Immature natural killer cell (primary cell): ENCODE measurements around the gene NOTCH4. TPM values are rescaled to one million over a fixed set of nuclear protein-coding genes. Genes with fewer than 3 reads are reported as not detected.
"Not testable (repeated sequence)": the region's sequence is repeated elsewhere in the genome, so short reads cannot be mapped to it uniquely, and the experiment has no call there.

ENCODE experiments used
- DNase-seq, 3 donors: peaks; one replicate each; pipeline ENCODE4 v3.0.0; 2022; ENCODE audit warnings: mixed read lengths in 1 of 3
- H3K27ac Mint-ChIP-seq, 6 donors: one replicate each; pipeline ENCODE4 v1.8.0; 2020; ENCODE audit warnings: mixed read lengths in 6 of 6, mild to moderate bottlenecking in 5 of 6, inconsistent platforms in 4 of 6, moderate library complexity in 3 of 6
- H3K27me3 Mint-ChIP-seq, 3 donors: one replicate each; pipeline ENCODE4 v1.8.0; 2020 to 2021; ENCODE audit warnings: low read depth in 3 of 3, mild to moderate bottlenecking in 3 of 3, mixed read lengths in 3 of 3, moderate library complexity in 3 of 3, inconsistent platforms in 1 of 3
- H3K36me3 Mint-ChIP-seq, 3 donors: one replicate each; pipeline ENCODE4 v1.8.0; 2020; ENCODE audit warnings: mixed read lengths in 3 of 3, inconsistent platforms in 2 of 3, mild to moderate bottlenecking in 2 of 3
- H3K4me1 Mint-ChIP-seq, 2 donors: one replicate each; pipeline ENCODE4 v1.8.0; 2020; ENCODE audit warnings: inconsistent platforms in 2 of 2, mild to moderate bottlenecking in 2 of 2, mixed read lengths in 2 of 2, moderate library complexity in 1 of 2
- H3K4me3 Mint-ChIP-seq, 5 donors: one replicate each; pipeline ENCODE4 v1.8.0; 2020; ENCODE audit warnings: mild to moderate bottlenecking in 5 of 5, mixed read lengths in 5 of 5, inconsistent platforms in 3 of 5, moderate library complexity in 3 of 5
- H3K9me3 Mint-ChIP-seq, 6 donors: one replicate each; pipeline ENCODE4 v1.8.0; 2020; ENCODE audit warnings: mild to moderate bottlenecking in 6 of 6, mixed read lengths in 6 of 6, inconsistent platforms in 4 of 6, moderate library complexity in 3 of 6
- polyA plus RNA-seq, 3 donors: library from polyadenylated mRNA; unstranded; fragments of 300-500 nt; fragmentation: Illumina TruSeq; gene quantifications; one replicate each; pipeline ENCODE4 v1.2.3, GENCODE V29; 2021

The NOTCH4 gene
- polyA plus RNA-seq, 3 donors from 2014 or later: 0.15 to 1.4 (median 1.2) TPM

DNA sequence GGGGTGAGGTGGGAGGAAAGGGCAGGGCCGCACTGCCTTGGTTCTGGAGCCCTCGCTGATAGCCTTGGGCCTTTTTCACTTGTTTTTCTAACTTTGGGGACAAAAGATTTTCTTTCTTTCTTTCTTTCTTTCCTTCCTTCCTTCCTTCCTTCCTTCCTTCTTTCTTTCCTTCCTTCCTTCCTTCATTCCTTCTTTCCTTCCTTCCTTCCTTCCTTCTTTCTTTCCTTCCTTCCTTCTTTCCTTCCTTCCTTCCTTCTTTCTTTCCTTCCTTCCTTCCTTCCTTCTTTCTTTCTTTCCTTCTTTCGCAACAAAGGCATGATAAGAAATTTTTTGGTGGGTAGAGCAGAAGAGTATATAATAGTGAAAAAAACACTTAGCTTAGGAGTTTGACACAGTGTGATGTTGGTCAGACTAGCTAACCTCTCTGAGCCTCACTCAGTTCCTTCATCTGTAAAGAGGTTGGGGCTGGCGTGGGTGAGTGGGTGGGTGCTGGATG, 18.5 kb upstream of the NOTCH4 start:
- peak overlapping the region in 1 of 6 donors; percentile 3 for H3K27ac Mint-ChIP-seq
- not testable (repeated sequence) for H3K27me3 Mint-ChIP-seq, H3K4me3 Mint-ChIP-seq, H3K9me3 Mint-ChIP-seq, H3K4me1 Mint-ChIP-seq, H3K36me3 Mint-ChIP-seq, DNase-seq

DNA sequence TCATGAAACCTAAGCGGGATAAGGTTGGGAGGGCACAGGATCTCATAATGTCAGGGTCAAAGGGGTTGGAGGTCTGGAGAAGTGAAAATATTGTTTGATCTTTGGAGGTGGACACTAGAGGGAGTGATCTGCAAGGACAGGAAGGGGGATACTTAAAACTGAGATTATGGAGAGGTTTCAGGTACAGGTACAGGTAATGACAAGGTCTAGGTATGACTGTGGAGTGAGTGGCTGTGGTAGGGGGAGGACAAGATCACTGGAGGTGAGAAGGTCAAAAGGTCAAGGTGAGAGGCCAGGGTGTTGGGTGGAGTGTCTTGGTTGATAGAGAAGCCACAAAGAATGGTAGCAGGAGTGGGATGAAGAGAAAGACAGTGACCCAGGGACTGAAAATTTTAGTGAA, 16.8 kb upstream of the NOTCH4 start:
- Mint-ChIP-seq H3K4me1 (peaks cover 9% of the 10 kb centered on the region in 2 donors), H3K4me3 (no peak overlapping the region), H3K27me3 (peaks cover 0 to 6% (median 6%) of the 10 kb centered on the region in 3 donors), H3K36me3 (peaks cover 0 to 6% (median 0%) of the 10 kb centered on the region in 3 donors), H3K27ac (peak overlapping the region in 1 of 6 donors; percentile 2), H3K9me3 (no peaks in the 10 kb centered on the region)
- no peak for DNase-seq

DNA sequence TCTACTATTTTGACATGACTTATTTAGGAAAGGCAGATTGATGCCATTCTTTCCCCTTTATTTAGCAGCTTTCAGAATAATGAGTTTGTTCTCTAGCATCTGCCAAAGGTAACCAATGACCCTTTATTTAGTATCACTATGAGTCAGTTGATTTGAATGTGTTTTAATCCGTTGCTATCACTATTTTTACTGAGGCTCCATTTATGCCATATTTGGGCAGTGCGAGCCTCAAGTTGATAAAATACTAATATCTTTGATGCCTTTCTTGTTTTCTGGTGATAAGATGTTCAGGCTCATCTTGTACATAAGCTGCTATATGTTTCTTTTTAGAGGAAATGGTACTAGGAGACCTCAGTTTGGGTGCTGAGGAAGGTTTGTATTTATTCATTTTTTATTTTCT, 15.6 kb upstream of the NOTCH4 start:
- DNase-seq: no peak
- H3K27me3 Mint-ChIP-seq: peaks cover 0 to 9% (median 6%) of the 10 kb centered on the region in 3 donors
- no peaks in the 10 kb centered on the region for H3K9me3 Mint-ChIP-seq
- no peaks in the 10 kb centered on the region for H3K36me3 Mint-ChIP-seq
- no peaks in the 10 kb centered on the region for H3K4me1 Mint-ChIP-seq
- no peak overlapping the region for H3K4me3 Mint-ChIP-seq
- no peak overlapping the region for H3K27ac Mint-ChIP-seq

DNA sequence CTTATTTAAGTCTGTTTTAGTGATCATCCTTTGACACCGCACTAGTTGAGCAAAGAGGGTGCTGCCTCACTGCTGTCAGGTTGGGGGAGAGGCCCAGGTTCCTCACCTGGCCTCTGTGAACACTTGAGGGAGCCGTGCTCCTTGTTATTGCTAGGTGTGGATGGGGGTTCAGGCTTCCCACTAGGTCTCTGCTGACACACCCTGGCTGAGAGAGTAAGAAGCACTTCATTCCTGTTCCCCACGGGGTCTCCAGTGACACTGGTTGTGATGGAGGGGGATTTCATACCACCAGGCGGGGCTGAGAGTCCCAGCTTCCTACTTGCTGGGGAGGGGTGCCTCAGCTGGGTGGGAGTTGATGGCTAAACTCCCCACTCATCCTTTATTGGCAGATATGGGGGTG, 11.1 kb upstream of the NOTCH4 start:
- Mint-ChIP-seq H3K27me3 (peaks cover 0 to 7% (median 3%) of the 10 kb centered on the region in 3 donors), H3K4me1 (no peaks in the 10 kb centered on the region), H3K9me3 (no peaks in the 10 kb centered on the region), H3K36me3 (no peaks in the 10 kb centered on the region), H3K4me3 (no peak overlapping the region), H3K27ac (peak overlapping the region in 1 of 6 donors; percentile 28)
- DNase-seq: no peak

DNA sequence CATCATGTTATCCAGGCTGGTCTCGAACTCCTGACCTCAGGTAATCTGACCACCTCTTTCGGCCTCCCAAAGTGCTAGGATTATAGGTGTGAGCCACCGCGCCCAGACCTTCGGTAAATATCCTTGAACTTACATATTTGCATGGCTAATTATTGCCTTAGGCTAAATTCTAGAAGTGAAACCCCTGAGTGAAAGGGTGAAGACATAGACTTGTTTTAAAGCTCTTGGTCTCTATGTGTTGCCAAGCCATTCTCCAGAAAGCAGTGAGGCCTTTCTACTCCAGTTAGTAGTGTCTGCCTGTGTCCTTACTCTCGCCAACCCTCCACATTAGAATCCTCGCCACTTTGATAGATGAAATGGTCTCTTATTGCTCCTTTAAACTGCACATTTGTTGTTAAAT, 2.6 kb upstream of the NOTCH4 start:
- peaks cover 0 to 11% (median 4%) of the 10 kb centered on the region in 3 donors for H3K27me3 Mint-ChIP-seq
- no peaks in the 10 kb centered on the region for H3K4me1 Mint-ChIP-seq
- no peak for DNase-seq
- peak overlapping the region in 1 of 6 donors; percentile 25 for H3K27ac Mint-ChIP-seq
- H3K4me3 Mint-ChIP-seq: no peak overlapping the region
- H3K36me3 Mint-ChIP-seq: no peaks in the 10 kb centered on the region
- H3K9me3 Mint-ChIP-seq: no peaks in the 10 kb centered on the region

DNA sequence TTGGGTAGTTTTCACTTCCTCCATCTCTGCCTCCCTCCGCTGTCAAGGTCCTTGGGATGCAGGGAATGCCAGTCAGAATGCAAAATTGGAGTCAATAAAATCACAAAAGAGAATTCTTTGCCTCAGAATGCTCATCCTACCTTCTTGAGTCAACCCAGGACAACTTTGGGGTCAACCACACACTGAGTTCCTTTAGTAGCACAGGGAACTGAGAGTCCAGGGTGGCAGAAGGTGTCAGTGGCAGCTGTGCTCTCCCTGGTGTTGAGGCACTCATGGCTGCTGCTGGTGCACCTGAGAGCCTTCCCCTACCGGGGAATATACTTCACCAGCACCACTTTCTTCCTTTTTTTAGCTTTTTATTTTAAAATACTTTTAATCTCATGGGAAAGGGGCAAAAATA, 829 bp upstream of the NOTCH4 start:
- H3K4me1 Mint-ChIP-seq: no peaks in the 10 kb centered on the region
- peak overlapping the region in 1 of 6 donors; percentile 3 for H3K27ac Mint-ChIP-seq
- DNase-seq: no peak
- H3K4me3 Mint-ChIP-seq: no peak overlapping the region
- H3K27me3 Mint-ChIP-seq: peaks cover 0 to 11% (median 7%) of the 10 kb centered on the region in 3 donors
- no peaks in the 10 kb centered on the region for H3K36me3 Mint-ChIP-seq
- no peaks in the 10 kb centered on the region for H3K9me3 Mint-ChIP-seq

DNA sequence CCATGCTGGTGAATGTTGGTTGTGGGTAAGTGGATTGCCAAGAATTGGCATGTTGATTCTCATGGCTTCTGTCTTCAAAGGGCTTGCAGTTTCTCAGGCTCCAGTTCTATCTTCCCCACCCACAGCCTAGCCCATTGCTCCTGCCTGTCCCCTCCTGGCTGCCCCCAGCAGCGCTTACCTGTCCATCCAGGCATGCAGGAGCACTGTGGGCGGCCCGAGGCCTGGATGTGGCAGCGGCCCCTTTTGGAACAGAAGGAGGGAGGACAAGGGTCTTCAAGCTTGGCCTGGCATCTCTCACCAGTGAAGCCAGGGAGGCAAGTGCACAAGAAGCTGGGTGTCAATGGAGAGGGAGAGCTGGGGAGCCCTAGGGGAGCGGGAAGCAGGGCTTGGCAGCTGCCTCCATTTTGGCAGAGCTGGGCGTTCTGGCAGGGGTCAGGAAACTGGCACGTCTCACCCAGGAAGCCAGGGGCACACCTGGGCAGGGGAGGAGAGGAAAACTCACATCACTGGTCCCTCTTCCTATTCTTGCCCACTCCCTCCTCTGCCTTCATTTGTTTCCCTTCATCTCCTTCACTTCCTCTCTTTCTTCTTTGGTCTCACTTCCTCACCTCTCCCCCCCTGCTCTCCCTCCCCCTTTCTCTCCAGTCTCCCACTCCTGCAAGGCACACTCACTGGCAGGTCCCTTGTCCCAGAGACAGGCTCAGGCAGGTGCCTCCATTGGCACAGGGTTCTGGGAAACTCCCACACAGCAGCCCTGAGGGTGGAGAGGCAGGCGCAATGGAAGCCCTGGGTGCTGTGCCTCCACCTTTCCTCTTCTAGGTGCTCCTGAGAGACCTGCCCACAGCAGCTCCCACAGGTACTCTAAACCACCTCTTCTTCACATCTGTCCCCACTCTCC, 1.3 kb downstream of the NOTCH4 start:
- no peak overlapping the region for H3K27ac Mint-ChIP-seq
- peaks cover 0 to 8% (median 7%) of the 10 kb centered on the region in 3 donors for H3K27me3 Mint-ChIP-seq
- no peaks in the 10 kb centered on the region for H3K9me3 Mint-ChIP-seq
- H3K4me1 Mint-ChIP-seq: no peaks in the 10 kb centered on the region
- H3K36me3 Mint-ChIP-seq: no peaks in the 10 kb centered on the region
- DNase-seq: no peak
- H3K4me3 Mint-ChIP-seq: no peak overlapping the region

DNA sequence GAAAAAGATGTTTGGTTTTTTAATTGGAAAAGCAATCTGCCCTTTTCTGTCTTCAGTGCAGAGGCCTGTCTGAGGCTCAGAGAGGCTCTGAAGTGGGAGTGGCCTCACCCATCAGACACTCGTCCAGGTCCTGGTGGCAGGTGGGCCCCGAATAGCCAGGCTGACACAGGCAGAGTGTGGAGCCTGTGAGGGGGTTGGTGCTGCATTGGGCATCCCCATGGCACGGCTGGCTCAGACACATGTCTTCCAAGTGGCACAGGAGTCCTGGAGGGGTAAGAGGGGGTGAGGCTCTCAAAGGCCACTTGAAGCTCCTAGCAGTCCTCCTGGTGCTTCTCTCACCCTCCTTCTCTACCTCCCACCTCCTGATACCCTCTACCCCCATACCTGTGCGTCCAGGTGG, 3.8 kb downstream of the NOTCH4 start:
- no peak for DNase-seq
- Mint-ChIP-seq H3K4me1 (no peaks in the 10 kb centered on the region), H3K27me3 (peaks cover 2 to 7% (median 7%) of the 10 kb centered on the region in 3 donors), H3K4me3 (no peak overlapping the region), H3K36me3 (no peaks in the 10 kb centered on the region), H3K9me3 (no peaks in the 10 kb centered on the region), H3K27ac (no peak overlapping the region)

DNA sequence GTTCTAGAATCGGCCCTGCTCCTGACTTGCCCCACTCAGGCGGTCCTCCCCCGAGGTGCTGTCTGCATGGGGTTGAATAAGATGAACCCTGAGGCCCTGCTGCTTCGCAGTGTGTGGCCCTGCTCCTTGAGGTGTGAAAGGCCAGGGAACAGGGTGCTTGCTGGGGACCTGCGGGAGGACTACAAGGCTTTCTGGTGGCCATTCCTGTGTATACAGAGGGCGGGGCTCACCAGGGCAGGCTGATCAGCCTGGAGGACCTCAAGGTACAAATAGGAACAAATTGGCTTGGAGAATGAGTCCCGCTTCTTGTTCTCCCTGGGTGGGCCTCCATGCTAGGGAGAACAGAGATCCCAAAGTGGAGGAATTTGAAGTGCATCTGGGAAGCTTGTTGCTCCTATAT, 5.7 kb downstream of the NOTCH4 start:
- Mint-ChIP-seq H3K4me1 (no peaks in the 10 kb centered on the region), H3K27ac (no peak overlapping the region), H3K4me3 (no peak overlapping the region), H3K36me3 (no peaks in the 10 kb centered on the region), H3K9me3 (no peaks in the 10 kb centered on the region), H3K27me3 (peaks cover 2 to 7% (median 2%) of the 10 kb centered on the region in 3 donors)
- DNase-seq: no peak

DNA sequence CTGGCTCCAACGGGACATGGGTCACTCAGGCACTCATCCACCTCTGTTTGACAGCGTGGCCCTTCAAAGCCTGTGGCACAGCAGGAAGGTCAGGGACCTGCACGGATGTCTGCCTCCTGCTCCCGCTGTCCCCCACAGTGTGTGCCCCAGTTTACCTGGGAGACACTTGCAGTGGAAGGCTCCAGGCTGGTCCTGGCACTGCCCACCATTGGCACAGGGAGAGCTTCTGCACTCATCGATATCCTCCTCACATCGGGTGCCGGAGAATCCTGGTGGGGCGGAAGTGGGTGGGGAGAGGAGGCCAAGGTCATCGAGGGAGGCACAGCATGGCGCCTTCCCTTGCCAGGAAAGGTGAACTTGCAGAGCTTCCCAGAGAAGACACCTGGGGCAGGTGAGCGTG, 6.9 kb downstream of the NOTCH4 start:
- no peaks in the 10 kb centered on the region for H3K36me3 Mint-ChIP-seq
- no peak for DNase-seq
- H3K9me3 Mint-ChIP-seq: no peaks in the 10 kb centered on the region
- H3K27ac Mint-ChIP-seq: no peak overlapping the region
- H3K4me3 Mint-ChIP-seq: no peak overlapping the region
- H3K4me1 Mint-ChIP-seq: no peaks in the 10 kb centered on the region
- H3K27me3 Mint-ChIP-seq: peaks cover 2 to 7% (median 2%) of the 10 kb centered on the region in 3 donors

DNA sequence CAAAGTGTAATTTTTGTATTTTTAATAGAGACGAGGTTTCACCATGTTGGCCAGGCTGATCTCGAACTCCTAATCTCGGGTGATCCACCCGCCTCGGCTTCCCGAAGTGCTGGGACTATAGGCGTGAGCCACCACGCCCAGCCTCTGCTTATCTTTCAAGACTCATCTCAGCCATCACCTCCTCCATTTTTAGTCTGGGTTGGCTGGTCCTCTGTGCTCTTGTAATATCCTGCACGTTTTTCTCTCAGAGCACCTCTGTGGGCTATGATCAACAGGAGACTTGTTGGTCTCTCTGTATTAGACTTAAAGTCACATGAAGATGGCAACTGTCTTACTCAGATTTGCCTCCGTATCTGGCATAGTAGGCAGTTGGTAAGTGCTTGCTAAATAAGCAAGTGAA, 7.6 kb downstream of the NOTCH4 start:
- H3K4me1 Mint-ChIP-seq: no peaks in the 10 kb centered on the region

DNA sequence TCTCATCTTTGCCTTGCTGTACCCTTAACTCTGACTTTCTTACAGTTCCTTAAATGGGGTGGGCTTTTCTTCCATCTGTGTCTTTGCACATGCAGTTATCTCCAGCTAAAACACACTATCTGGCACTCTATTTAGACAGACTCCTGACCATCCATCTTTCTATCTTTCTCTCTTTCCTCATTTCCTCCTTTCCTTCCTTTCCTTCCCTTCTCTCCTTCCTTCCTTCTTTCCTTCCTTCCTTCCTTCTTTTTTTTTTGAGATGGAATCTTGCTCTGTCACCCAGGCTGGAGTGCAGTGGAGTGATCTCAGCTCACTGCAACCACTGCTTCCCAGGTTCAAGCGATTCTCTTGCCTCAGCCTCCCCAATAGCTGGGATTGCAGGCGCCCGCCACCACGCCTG, 8.2 kb downstream of the NOTCH4 start:
- no peaks in the 10 kb centered on the region for H3K9me3 Mint-ChIP-seq
- H3K4me3 Mint-ChIP-seq: no peak overlapping the region
- H3K36me3 Mint-ChIP-seq: no peaks in the 10 kb centered on the region
- DNase-seq: no peak
- H3K27ac Mint-ChIP-seq: peak overlapping the region in 1 of 6 donors; percentile 8
- peaks cover 0 to 2% (median 2%) of the 10 kb centered on the region in 3 donors for H3K27me3 Mint-ChIP-seq
- no peaks in the 10 kb centered on the region for H3K4me1 Mint-ChIP-seq

More for the DNA sequence above, 7.6 kb downstream of the NOTCH4 start:
- no peak overlapping the region for H3K4me3 Mint-ChIP-seq
- peaks cover 2% of the 10 kb centered on the region in 3 donors for H3K27me3 Mint-ChIP-seq
- DNase-seq: no peak
- H3K36me3 Mint-ChIP-seq: no peaks in the 10 kb centered on the region
- H3K27ac Mint-ChIP-seq: no peak overlapping the region
- H3K9me3 Mint-ChIP-seq: no peaks in the 10 kb centered on the region

DNA sequence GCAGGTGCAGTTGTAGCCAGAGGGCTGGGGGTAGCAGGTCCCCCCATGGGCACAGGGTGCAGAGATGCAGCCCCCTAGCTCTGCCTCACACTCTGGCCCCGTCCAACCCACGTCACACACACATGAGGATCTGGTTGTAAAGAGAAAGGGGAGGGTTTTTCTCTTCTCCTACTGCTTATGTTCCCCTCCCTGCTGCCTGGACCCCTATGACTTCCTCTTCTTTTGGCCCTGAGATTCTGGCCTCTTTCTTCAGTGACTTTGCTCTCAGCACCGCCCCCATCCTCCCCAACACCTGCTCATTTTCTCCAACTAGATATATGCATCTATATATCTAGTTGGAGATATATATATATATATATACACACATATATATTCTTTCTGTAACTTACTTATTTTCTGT, 9.7 kb downstream of the NOTCH4 start:
- Mint-ChIP-seq H3K36me3 (no peaks in the 10 kb centered on the region), H3K4me1 (no peaks in the 10 kb centered on the region)

DNA sequence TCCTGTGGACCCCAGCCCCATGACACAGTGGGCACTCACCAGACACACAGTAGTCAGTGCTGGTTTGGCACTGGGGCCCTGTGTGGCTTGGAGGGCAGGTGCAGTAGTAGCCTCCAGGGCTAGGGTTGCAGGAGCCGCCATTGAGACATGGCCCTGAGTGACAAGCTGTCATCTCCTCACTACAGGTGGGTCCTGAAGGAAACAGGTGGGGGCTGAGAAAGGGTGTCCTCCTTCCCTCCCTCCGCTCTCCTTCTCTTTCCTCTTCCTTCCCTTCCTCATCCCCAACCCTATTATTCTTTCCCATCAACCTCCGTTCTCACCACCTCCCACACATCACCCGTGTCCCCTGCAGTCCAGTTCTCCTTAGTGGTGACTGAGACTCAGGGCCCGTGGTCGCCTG, 10.2 kb downstream of the NOTCH4 start:
- H3K4me3 Mint-ChIP-seq: no peak overlapping the region
- H3K9me3 Mint-ChIP-seq: no peaks in the 10 kb centered on the region
- H3K27ac Mint-ChIP-seq: no peak overlapping the region
- DNase-seq: no peak
- H3K4me1 Mint-ChIP-seq: no peaks in the 10 kb centered on the region
- peaks cover 0 to 3% (median 2%) of the 10 kb centered on the region in 3 donors for H3K27me3 Mint-ChIP-seq
- H3K36me3 Mint-ChIP-seq: no peaks in the 10 kb centered on the region

More for the DNA sequence above, 9.7 kb downstream of the NOTCH4 start:
- H3K4me3 Mint-ChIP-seq: no peak overlapping the region
- peak overlapping the region in 2 of 6 donors; percentile 18 to 67 for H3K27ac Mint-ChIP-seq
- no peak for DNase-seq
- H3K9me3 Mint-ChIP-seq: no peaks in the 10 kb centered on the region
- H3K27me3 Mint-ChIP-seq: peaks cover 0 to 3% (median 2%) of the 10 kb centered on the region in 3 donors
